ENCODE measurements around the gene BFSP1.

DNA sequence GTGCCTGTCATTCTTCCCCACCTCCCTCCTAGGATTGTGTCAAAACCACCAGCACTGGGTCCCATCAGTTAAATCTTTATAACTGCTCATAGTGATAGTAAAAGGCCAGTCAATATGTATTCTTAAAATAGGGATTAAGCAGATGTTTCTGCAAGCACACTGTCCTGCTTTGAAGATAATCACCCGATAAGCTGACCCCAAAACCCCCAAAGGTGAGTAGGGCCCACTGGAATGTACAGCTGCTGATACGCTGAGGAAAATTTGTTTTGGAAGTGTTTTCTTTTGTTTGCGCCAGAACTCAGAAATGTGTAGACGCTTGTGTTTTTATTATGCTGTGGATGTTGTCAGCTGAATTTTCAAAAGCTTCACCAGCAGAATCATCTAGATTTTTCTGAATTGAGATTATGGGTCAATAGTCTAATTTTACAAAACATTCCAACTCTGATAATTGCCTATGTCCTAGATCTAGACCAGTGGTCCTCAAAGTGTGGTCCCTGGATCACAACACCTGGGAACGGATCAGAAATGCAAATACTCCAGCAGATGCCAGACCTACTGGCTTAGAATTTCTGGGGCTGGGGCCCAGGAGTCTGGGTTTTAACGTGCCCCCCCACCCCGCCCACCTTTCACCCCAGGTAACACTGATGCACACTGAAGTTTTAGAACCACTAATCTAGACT is 11.4 kb downstream of the BFSP1 start:
- TF ChIP-seq, protein P1, sequence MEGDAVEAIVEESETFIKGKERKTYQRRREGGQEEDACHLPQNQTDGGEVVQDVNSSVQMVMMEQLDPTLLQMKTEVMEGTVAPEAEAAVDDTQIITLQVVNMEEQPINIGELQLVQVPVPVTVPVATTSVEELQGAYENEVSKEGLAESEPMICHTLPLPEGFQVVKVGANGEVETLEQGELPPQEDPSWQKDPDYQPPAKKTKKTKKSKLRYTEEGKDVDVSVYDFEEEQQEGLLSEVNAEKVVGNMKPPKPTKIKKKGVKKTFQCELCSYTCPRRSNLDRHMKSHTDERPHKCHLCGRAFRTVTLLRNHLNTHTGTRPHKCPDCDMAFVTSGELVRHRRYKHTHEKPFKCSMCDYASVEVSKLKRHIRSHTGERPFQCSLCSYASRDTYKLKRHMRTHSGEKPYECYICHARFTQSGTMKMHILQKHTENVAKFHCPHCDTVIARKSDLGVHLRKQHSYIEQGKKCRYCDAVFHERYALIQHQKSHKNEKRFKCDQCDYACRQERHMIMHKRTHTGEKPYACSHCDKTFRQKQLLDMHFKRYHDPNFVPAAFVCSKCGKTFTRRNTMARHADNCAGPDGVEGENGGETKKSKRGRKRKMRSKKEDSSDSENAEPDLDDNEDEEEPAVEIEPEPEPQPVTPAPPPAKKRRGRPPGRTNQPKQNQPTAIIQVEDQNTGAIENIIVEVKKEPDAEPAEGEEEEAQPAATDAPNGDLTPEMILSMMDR (conservative IDR thresholded peaks at IDR 0.05 in 1 of 2, IDR thresholded peaks at IDR 0.05 in 1 of 2; ENCODE audit: low read depth in 1 of 2, low read length in 2 of 2) = no peak
- no peak for TF ChIP-seq EZH2 (IDR thresholded peaks at IDR 0.05; ENCODE audit: low read length, missing control alignments)

Measured in fibroblast of lung (primary cell).